HepG2 (cell line): ENCODE measurements around the gene CGGBP1. TPM values are rescaled to one million over a fixed set of nuclear protein-coding genes. Genes with fewer than 3 reads are reported as not detected.

Experiments used
- AGO2 ChIP-seq: fragments of 200-400 bp; formaldehyde crosslinking; optimal IDR thresholded peaks from 2 replicates; pipeline ENCODE3; 2017; ENCODE audit warnings: mild to moderate bottlenecking, low read depth, low read length, moderate library complexity
- ATF1 ChIP-seq: IDR thresholded peaks from 2 replicates; pipeline ENCODE4 v1.6.1; 2016; ENCODE audit warnings: mild to moderate bottlenecking, control low read depth
- GATAD2A ChIP-seq: IDR thresholded peaks from 2 replicates; pipeline ENCODE4 v1.6.1; 2016
- HNRNPLL ChIP-seq: fragments of 200-400 bp; formaldehyde crosslinking; IDR thresholded peaks from 2 replicates; pipeline ENCODE4 v1.6.1; 2017; ENCODE audit warnings: mild to moderate bottlenecking, low read depth, low read length; ENCODE audit not compliant: poor library complexity, severe bottlenecking
- MEF2D ChIP-seq: sonication (generic); formaldehyde crosslinking; IDR thresholded peaks from 2 replicates; pipeline ENCODE4 v1.5.1; 2020; ENCODE audit warnings: mild to moderate bottlenecking, missing genetic modification reagents
- MTA1 ChIP-seq: sonication (generic); formaldehyde crosslinking; IDR thresholded peaks from 2 replicates; pipeline ENCODE4 v1.4.0; 2020; ENCODE audit warnings: missing genetic modification reagents, mild to moderate bottlenecking, borderline replicate concordance
- MTF2 ChIP-seq: sonication (generic); formaldehyde crosslinking; IDR thresholded peaks from 2 replicates; pipeline ENCODE4 v1.5.0; 2020; ENCODE audit warnings: missing genetic modification reagents, borderline replicate concordance
- NFKBIZ ChIP-seq: IDR thresholded peaks from 2 replicates; pipeline ENCODE4 v1.6.1; 2018; ENCODE audit warnings: missing genetic modification reagents, missing compliant biosample characterization
- PITX1 ChIP-seq: sonication (generic); formaldehyde crosslinking; IDR thresholded peaks from 2 replicates; pipeline ENCODE4 v1.5.1; 2020; ENCODE audit warnings: mild to moderate bottlenecking, missing genetic modification reagents
- TP53 ChIP-seq: sonication (generic); formaldehyde crosslinking; conservative IDR thresholded peaks from 2 replicates; pipeline ENCODE4 v1.4.0; 2020; ENCODE audit warnings: missing genetic modification reagents
- ZBTB3 ChIP-seq: sonication (generic); formaldehyde crosslinking; IDR thresholded peaks from 2 replicates; pipeline ENCODE4 v1.4.0; 2020; ENCODE audit warnings: low read depth, mild to moderate bottlenecking, moderate library complexity, missing genetic modification reagents, borderline replicate concordance
- ZC3H4 ChIP-seq: sonication (generic); formaldehyde crosslinking; IDR thresholded peaks from 2 replicates; pipeline ENCODE4 v1.4.0; 2020; ENCODE audit warnings: missing genetic modification reagents, borderline replicate concordance
- ZFYVE20 ChIP-seq: sonication (generic); formaldehyde crosslinking; IDR thresholded peaks from 2 replicates; pipeline ENCODE4 v1.8.0; 2023; ENCODE audit warnings: low read depth, mild to moderate bottlenecking, moderate library complexity, missing genetic modification reagents, borderline replicate concordance
- ZNF280B ChIP-seq: sonication (generic); formaldehyde crosslinking; IDR thresholded peaks from 2 replicates; pipeline ENCODE4 v1.5.0; 2020; ENCODE audit warnings: missing genetic modification reagents, mild to moderate bottlenecking, borderline replicate concordance
- ZNF282 ChIP-seq: fragments of 450-650 bp; IDR thresholded peaks from 2 replicates; pipeline ENCODE4 v1.6.1; 2018; ENCODE audit not compliant: partially characterized antibody
- ZNF317 ChIP-seq: sonication (generic); formaldehyde crosslinking; IDR thresholded peaks from 2 replicates; pipeline ENCODE4 v1.5.0; 2020; ENCODE audit warnings: mild to moderate bottlenecking, missing genetic modification reagents
- ZNF318 ChIP-seq: sonication (generic); formaldehyde crosslinking; IDR thresholded peaks from 2 replicates; pipeline ENCODE4 v1.4.0; 2020; ENCODE audit warnings: mild to moderate bottlenecking, missing genetic modification reagents
- ZNF547 ChIP-seq: sonication (generic); formaldehyde crosslinking; IDR thresholded peaks from 2 replicates; pipeline ENCODE4 v1.5.1; 2020; ENCODE audit warnings: mild to moderate bottlenecking, missing genetic modification reagents
- ZNF549 ChIP-seq: sonication (generic); formaldehyde crosslinking; IDR thresholded peaks from 2 replicates; pipeline ENCODE4 v1.5.0; 2020; ENCODE audit warnings: missing genetic modification reagents
- ZNF619 ChIP-seq: sonication (generic); formaldehyde crosslinking; IDR thresholded peaks from 2 replicates; pipeline ENCODE4 v1.4.0; 2020; ENCODE audit warnings: mild to moderate bottlenecking, missing genetic modification reagents
- ZSCAN22 ChIP-seq: sonication (generic); formaldehyde crosslinking; IDR thresholded peaks from 2 replicates; pipeline ENCODE4 v1.4.0; 2020; ENCODE audit warnings: mild to moderate bottlenecking, missing genetic modification reagents
- polyA plus RNA-seq, 8 experiments: library from polyadenylated mRNA; depleted of rRNA in 3 of 8; stranded (reverse) in 7 of 8; unstranded in 1 of 8; fragments of >200 nt; fragmentation: Illumina TruSeq in 4 of 8; extraction: Trizol in 4 of 8; gene quantifications; 2 replicates each; pipeline versions ENCODE4 v1.2.1 to v1.2.3, GENCODE V29; 2011 to 2016; ENCODE audit warnings: low read depth in 4 of 8, missing spikeins in 1 of 8, mixed read lengths in 1 of 8; ENCODE audit not compliant: insufficient read depth in 1 of 8
- total RNA-seq, 5 experiments: library from RNA; depleted of rRNA; stranded (reverse); fragments of >200 nt; fragmentation: Illumina TruSeq; extraction: Trizol; gene quantifications; 2 replicates each; pipeline ENCODE4 v1.2.3, GENCODE V29; 2016; ENCODE audit warnings: low read depth in 1 of 5

The CGGBP1 gene
- total and polyA plus RNA-seq, 2 of the 13 experiments (the other 11 are each of a cell fraction or from before 2014, with no cell fraction given) = 38.9 to 47.0 TPM

- TF ChIP-seq TP53 (CRISPR knock-in tag) (no peak), ZNF282 (no peak), ZFYVE20 (CRISPR knock-in tag) (no peak), ZBTB3 (CRISPR knock-in tag) (0 out of 2 replicates have a peak, but pooled peaks have one; percentile 18), ZNF547 (CRISPR knock-in tag) (0 out of 2 replicates have a peak, but pooled peaks have one; percentile 53), ZNF318 (CRISPR knock-in tag) (no peak), ZNF280B (no peak; the same call in 1 of the 2 replicates), HNRNPLL (peak; percentile 95), NFKBIZ (CRISPR knock-in tag) (no peak), ZSCAN22 (CRISPR knock-in tag) (no peak), PITX1 (CRISPR knock-in tag) (no peak), MTF2 (no peak; the same call in 1 of the 2 replicates), GATAD2A (CRISPR knock-in tag) (0 out of 2 replicates have a peak, but pooled peaks have one; percentile 3), ZNF619 (CRISPR knock-in tag) (no peak), ZNF549 (CRISPR knock-in tag) (no peak), ATF1 (CRISPR knock-in tag) (peak; percentile 78; the same call in 1 of the 2 replicates), ZNF317 (CRISPR knock-in tag) (no peak), MEF2D (CRISPR knock-in tag) (no peak), MTA1 (no peak), AGO2 (peak; percentile 69), ZC3H4 (CRISPR knock-in tag) (no peak)
These were observed at the start of gene CGGBP1, which contains the start of gene ZNF654 (continued) for GRCh38 chr3:88058581-88059379.
